ENCODE measurements around the gene PRDX1.
"Not testable (repeated sequence)": the region's sequence is repeated elsewhere in the genome, so short reads cannot be mapped to it uniquely, and the experiment has no call there.

PRDX1 gene

GRCh38 chr1:45518910-45519309 lies 2.8 kb downstream of the PRDX1 start:
- TF ChIP-seq NFRKB (IDR thresholded peaks at IDR 0.05) = no peak
- TF ChIP-seq CTBP1 (IDR thresholded peaks at IDR 0.05; ENCODE audit: borderline replicate concordance) = no peak
- no peak for TF ChIP-seq ELF4 (IDR thresholded peaks at IDR 0.05)
- TF ChIP-seq FOXM1 (IDR thresholded peaks at IDR 0.05; ENCODE audit: borderline replicate concordance) = no peak
- no peak for TF ChIP-seq PKNOX1 (IDR thresholded peaks at IDR 0.05)
- TF ChIP-seq ZNF384 (IDR thresholded peaks at IDR 0.05) = no peak
- TF ChIP-seq SP1 (IDR thresholded peaks at IDR 0.05) = no peak
- no peak for TF ChIP-seq TARDBP (IDR thresholded peaks at IDR 0.05)
- no peak for TF ChIP-seq HDGF (IDR thresholded peaks at IDR 0.05; ENCODE audit: borderline replicate concordance)
- no peak for TF ChIP-seq LEF1 (IDR thresholded peaks at IDR 0.05; ENCODE audit: borderline replicate concordance)
- no peak for TF ChIP-seq FOXK2 (IDR thresholded peaks at IDR 0.05)
- no peak for TF ChIP-seq SUZ12 (IDR thresholded peaks at IDR 0.05)
- TF ChIP-seq BHLHE40 (IDR thresholded peaks at IDR 0.05; ENCODE audit: borderline replicate concordance) = no peak
- TF ChIP-seq ARNT (IDR thresholded peaks at IDR 0.05) = no peak
- TF ChIP-seq L3MBTL2 (conservative IDR thresholded peaks at IDR 0.05) = no peak
- TF ChIP-seq FOXA1 (IDR thresholded peaks at IDR 0.05) = no peak
- CTCF ChIA-PET = interaction anchor here (0.7 to 2.3 kb wide), 3 partner anchors 47 to 67 kb away, joined by 3 to 7 read pairs (median 5); no protein-coding TSS in a partner anchor
- DNase-seq (ENCODE audit: extremely low spot score) = no peak
- POLR2A ChIA-PET = interaction anchor here (1.0 to 4.1 kb wide), 4 partner anchors 10 to 179 kb away, joined by 3 to 32 read pairs (median 5); partner anchors contain the start of genes CCDC163, MMACHC, MUTYH and TOE1

- CTCF ChIA-PET = interaction anchor here (0.7 to 2.3 kb wide), 2 partner anchors 51 to 67 kb away, joined by 5 to 7 read pairs; no protein-coding TSS in a partner anchor
- POLR2A ChIA-PET = interaction anchor here (1.0 to 4.1 kb wide), 4 partner anchors 10 to 178 kb away, joined by 3 to 32 read pairs (median 5); partner anchors contain the start of genes CCDC163, MMACHC, MUTYH and TOE1
- not testable (repeated sequence) for DNase-seq (ENCODE audit: extremely low spot score)
Measured at GRCh38 chr1:45518366-45518765, 3.3 kb downstream of the PRDX1 start.

GRCh38 chr1:45516465-45516864 lies 5.2 kb downstream of the PRDX1 start:
- DNase-seq (ENCODE audit: extremely low spot score) = no peak
- ChIA-PET POLR2A (no interaction called here), CTCF (interaction anchor here (1.0 kb wide), 1 partner anchor 54 kb away, joined by 4 read pairs; no protein-coding TSS in a partner anchor)
- TF ChIP-seq FOXK2 (IDR thresholded peaks at IDR 0.05) = no peak
- TF ChIP-seq ZNF384 (IDR thresholded peaks at IDR 0.05) = no peak
- no peak for TF ChIP-seq LEF1 (IDR thresholded peaks at IDR 0.05; ENCODE audit: borderline replicate concordance)
- no peak for TF ChIP-seq PKNOX1 (IDR thresholded peaks at IDR 0.05)
- no peak for TF ChIP-seq FOXA1 (IDR thresholded peaks at IDR 0.05)
- no peak for TF ChIP-seq BHLHE40 (IDR thresholded peaks at IDR 0.05; ENCODE audit: borderline replicate concordance)
- TF ChIP-seq ELF4 (IDR thresholded peaks at IDR 0.05) = no peak
- no peak for TF ChIP-seq L3MBTL2 (conservative IDR thresholded peaks at IDR 0.05)
- TF ChIP-seq FOXM1 (IDR thresholded peaks at IDR 0.05; ENCODE audit: borderline replicate concordance) = no peak

GRCh38 chr1:45516036-45516435 lies 5.6 kb downstream of the PRDX1 start:
- CTCF ChIA-PET = interaction anchor here (1.0 kb wide), 1 partner anchor 54 kb away, joined by 4 read pairs; no protein-coding TSS in a partner anchor
- DNase-seq (ENCODE audit: extremely low spot score) = no peak
- POLR2A ChIA-PET = interaction anchor here (1.0 kb wide), 1 partner anchor 16 kb away, joined by 3 read pairs; the partner anchor contains the start of genes CCDC163 and MMACHC
- TF ChIP-seq HDGF (IDR thresholded peaks at IDR 0.05; ENCODE audit: borderline replicate concordance) = no peak
- TF ChIP-seq LEF1 (IDR thresholded peaks at IDR 0.05; ENCODE audit: borderline replicate concordance) = no peak
- TF ChIP-seq SUZ12 (IDR thresholded peaks at IDR 0.05) = no peak
- TF ChIP-seq ZNF384 (IDR thresholded peaks at IDR 0.05) = no peak
- TF ChIP-seq FOXA1 (IDR thresholded peaks at IDR 0.05) = no peak
- no peak for TF ChIP-seq CTBP1 (IDR thresholded peaks at IDR 0.05; ENCODE audit: borderline replicate concordance)
- no peak for TF ChIP-seq ELF4 (IDR thresholded peaks at IDR 0.05)

- CTCF ChIA-PET = interaction anchor here (3.7 kb wide), 1 partner anchor 55 kb away, joined by 46 read pairs; no protein-coding TSS in a partner anchor
- not testable (repeated sequence) for DNase-seq (ENCODE audit: extremely low spot score)
- POLR2A ChIA-PET = interaction anchor here (0.9 to 4.1 kb wide), 6 partner anchors 8 to 70 kb away, joined by 3 to 38 read pairs (median 12); partner anchors contain the start of genes AKR1A1, NASP and PRDX1
Measured at GRCh38 chr1:45513532-45514260, 8.0 kb downstream of the PRDX1 start.

- peak; percentile 60 for DNase-seq (ENCODE audit: extremely low spot score)
- TF ChIP-seq PKNOX1 (IDR thresholded peaks at IDR 0.05) = peak; percentile 23; the same call in 1 of the 2 replicates
- no peak for TF ChIP-seq HDGF (IDR thresholded peaks at IDR 0.05; ENCODE audit: borderline replicate concordance)
- no peak for TF ChIP-seq SUZ12 (IDR thresholded peaks at IDR 0.05)
- CTCF ChIA-PET = interaction anchor here (0.6 to 3.7 kb wide), 9 partner anchors 12 to 516 kb away, joined by 3 to 46 read pairs (median 3); partner anchors contain the start of gene TESK2
- POLR2A ChIA-PET = interaction anchor here (0.9 to 4.1 kb wide), 7 partner anchors 9 to 71 kb away, joined by 3 to 38 read pairs (median 12); partner anchors contain the start of genes AKR1A1, CCDC163, MMACHC and NASP
Measured at GRCh38 chr1:45512641-45513054, 9.0 kb downstream of the PRDX1 start.

Measured in HEK293T (cell line).